Mammary epithelial cell (primary cell): ENCODE measurements around the gene MICAL3.

Source experiments
- EZH2 ChIP-seq: IDR thresholded peaks from 2 replicates; pipeline ENCODE4 v1.6.1; 2012; ENCODE audit warnings: low read length, inconsistent platforms, borderline replicate concordance
- TF ChIP-seq, protein P1 (sequence below), 2 donors: IDR thresholded peaks in 1 of 2; conservative IDR thresholded peaks in 1 of 2; 2 replicates each; pipeline ENCODE4 v1.5.1; 2011 to 2012; ENCODE audit warnings: inconsistent platforms in 2 of 2, low read length in 2 of 2, mild to moderate bottlenecking in 2 of 2, control low read depth in 1 of 2, low read depth in 1 of 2; ENCODE audit not compliant: insufficient read depth in 1 of 2; ENCODE audit errors: extremely low read depth in 1 of 2

- no peak for TF ChIP-seq EZH2
- TF ChIP-seq, protein P1, sequence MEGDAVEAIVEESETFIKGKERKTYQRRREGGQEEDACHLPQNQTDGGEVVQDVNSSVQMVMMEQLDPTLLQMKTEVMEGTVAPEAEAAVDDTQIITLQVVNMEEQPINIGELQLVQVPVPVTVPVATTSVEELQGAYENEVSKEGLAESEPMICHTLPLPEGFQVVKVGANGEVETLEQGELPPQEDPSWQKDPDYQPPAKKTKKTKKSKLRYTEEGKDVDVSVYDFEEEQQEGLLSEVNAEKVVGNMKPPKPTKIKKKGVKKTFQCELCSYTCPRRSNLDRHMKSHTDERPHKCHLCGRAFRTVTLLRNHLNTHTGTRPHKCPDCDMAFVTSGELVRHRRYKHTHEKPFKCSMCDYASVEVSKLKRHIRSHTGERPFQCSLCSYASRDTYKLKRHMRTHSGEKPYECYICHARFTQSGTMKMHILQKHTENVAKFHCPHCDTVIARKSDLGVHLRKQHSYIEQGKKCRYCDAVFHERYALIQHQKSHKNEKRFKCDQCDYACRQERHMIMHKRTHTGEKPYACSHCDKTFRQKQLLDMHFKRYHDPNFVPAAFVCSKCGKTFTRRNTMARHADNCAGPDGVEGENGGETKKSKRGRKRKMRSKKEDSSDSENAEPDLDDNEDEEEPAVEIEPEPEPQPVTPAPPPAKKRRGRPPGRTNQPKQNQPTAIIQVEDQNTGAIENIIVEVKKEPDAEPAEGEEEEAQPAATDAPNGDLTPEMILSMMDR (conservative IDR thresholded peaks at IDR 0.05 in 1 of 2, IDR thresholded peaks at IDR 0.05 in 1 of 2; ENCODE audit: extremely low read depth in 1 of 2, insufficient read depth in 1 of 2, low read depth in 1 of 2, low read length in 2 of 2), result no peak
Measured at GRCh38 chr22:18031695-18032454, 7.5 kb upstream of the MICAL3 start.
